Endothelial cell of umbilical vein (primary cell): Measurements from ENCODE around the gene MARCHF9.

Source experiments
- CTCF ChIP-seq, 2 donors: IDR thresholded peaks; 1 replicate in 1 of 2; 2 replicates in 1 of 2; pipeline ENCODE4 v1.5.1; 2011; ENCODE audit warnings: low read length in 2 of 2, mild to moderate bottlenecking in 2 of 2, moderate library complexity in 2 of 2, control low read depth in 1 of 2, inconsistent platforms in 1 of 2, low read depth in 1 of 2; ENCODE audit not compliant: insufficient read depth in 1 of 2; ENCODE audit errors: extremely low read depth in 1 of 2
- EZH2 ChIP-seq: IDR thresholded peaks from 2 replicates; pipeline ENCODE4 v1.6.1; 2012; ENCODE audit warnings: borderline replicate concordance, low read depth, mild to moderate bottlenecking, moderate library complexity, low read length, inconsistent platforms; ENCODE audit not compliant: severe bottlenecking
- MAX ChIP-seq: IDR thresholded peaks from 2 replicates; pipeline ENCODE4 v1.6.1; 2011; ENCODE audit not compliant: insufficient read depth, insufficient read length
- POLR2A ChIP-seq: IDR thresholded peaks from 2 replicates; pipeline ENCODE4 v1.6.1; 2012; ENCODE audit warnings: low read depth, mild to moderate bottlenecking, control low read depth, low read length
- POLR2AphosphoS5 ChIP-seq: IDR thresholded peaks from 2 replicates; pipeline ENCODE4 v1.6.1; 2012; ENCODE audit warnings: low read depth, mild to moderate bottlenecking, control low read depth, low read length, moderate library complexity; ENCODE audit not compliant: insufficient read depth

GRCh38 chr12:57782608-57783465, 27.9 kb downstream of the MARCHF9 start, which contains the start of gene TSFM:
- TF ChIP-seq CTCF (IDR thresholded peaks at IDR 0.05; ENCODE audit: extremely low read depth in 1 of 2, insufficient read depth in 1 of 2, low read depth in 1 of 2, low read length in 2 of 2) (peak; percentile 91), POLR2AphosphoS5 (peak; percentile 95), POLR2A (peak; percentile 82), EZH2 (no peak), MAX (no peak)
